HG03159 (cell line): ENCODE results near the gene EDEM1.

Source experiments
- ATAC-seq: cut with Tn5 transposase; IDR thresholded peaks from one replicate; pipeline ENCODE4 v1.9.1; 2021; ENCODE audit warnings: mild to moderate bottlenecking, moderate library complexity; ENCODE audit not compliant: unreplicated experiment

EDEM1 gene

DNA sequence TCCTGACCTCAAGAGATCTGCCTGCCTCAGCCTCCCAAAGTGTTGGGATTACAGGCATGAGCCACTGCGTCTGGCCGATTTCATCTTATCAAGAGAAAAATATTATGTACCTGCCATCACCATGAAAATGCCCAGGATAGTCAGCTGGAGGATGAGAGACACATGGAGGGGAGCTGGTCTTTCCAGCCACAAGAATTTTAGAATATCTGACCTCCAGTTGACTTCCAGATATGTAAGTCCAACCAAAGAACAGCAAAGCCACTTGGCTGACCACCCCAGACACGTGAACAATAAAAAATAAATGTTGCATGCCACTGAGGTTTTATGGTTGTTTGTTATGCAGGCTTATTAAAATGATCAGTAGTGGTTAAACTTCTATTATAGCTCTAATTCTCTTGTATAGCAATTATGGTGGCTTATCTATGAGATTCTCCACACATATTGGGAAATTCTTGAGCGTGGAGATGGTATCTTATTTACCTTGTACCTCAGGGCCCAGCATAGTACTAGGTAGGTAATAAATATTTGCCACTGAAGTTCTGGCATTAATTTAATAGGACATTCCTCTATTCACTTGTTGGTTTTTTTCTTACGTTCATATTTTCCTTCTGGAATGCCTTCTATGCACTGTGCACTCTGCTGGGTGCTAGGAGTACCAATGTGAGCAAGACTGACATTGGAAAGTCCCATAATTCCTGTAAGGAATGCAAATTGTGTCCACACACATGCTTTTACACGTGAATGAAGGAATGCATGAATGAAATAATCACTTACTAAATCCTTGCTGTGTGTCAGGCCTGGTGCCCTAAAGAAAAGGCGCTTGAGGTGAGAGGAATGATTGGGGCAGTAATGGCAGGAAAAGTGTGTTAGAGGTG is 77.6 kb downstream of the EDEM1 start:
- ATAC-seq: no peak

DNA sequence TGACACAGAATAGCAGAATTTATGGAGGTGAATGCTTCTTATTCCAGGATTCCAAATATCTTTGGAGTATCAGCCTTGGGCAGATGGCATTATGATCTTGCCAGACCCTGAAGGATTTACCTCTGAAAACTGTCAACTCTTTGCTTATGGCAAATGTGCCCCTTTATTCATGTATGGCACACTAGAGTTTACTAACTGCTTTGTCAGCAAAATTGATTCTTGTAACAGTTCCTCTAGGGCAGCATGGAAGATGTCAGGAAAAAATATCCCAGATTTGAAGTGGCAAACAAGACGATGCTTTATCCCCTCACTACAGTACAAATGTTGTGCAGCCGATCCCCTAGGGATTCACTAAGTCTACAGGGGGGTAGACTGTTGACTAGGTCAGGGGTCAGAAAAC is 79.7 kb downstream of the EDEM1 start:
- ATAC-seq: no peak

DNA sequence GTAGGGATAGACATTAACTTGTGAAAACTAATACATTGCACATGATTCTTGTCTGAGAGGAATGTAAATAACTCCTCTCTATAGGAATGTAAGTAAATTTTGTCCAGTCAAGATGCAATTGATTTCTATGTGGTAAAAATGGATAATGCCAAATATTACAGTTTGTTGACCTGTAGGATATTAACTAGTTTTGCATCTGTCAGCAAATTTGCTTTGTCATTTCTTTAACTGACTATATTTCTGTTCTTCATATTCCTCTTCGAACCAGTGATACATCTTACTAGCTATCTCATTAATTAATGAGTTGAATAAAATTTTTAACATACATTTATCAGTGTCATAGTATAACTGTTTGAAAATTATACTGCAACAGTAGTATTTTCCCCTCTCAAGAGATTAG is 80.4 kb downstream of the EDEM1 start:
- ATAC-seq: no peak
